Activated CD4-positive, alpha-beta memory T cell treated with anti-CD3 and anti-CD28 coated beads, Interleukin-2, amount 10 ng/mL, durations not matched to agents 7 days and 5 days (primary cell): ENCODE data around the gene NRP1. TPM values are rescaled to one million over a fixed set of nuclear protein-coding genes. Genes with fewer than 3 reads are reported as not detected.

Source experiments
- CTCF ChIA-PET: fragments of 350-600 bp; sonication (Branson Sonifier 250); formaldehyde crosslinking; loops from one replicate; lab custom pipeline; 2021; ENCODE audit warnings: antibody characterized with exemption, inconsistent platforms; lab: Charles Lee
- POLR2A ChIA-PET: fragments of 350-600 bp; sonication (Branson Sonifier 250); formaldehyde crosslinking; loops from one replicate; lab custom pipeline; 2021; ENCODE audit warnings: antibody characterized with exemption; lab: Charles Lee
- DNase-seq: peaks from one replicate; pipeline ENCODE4 v3.0.0-alpha.2; 2020
- H3K27ac Mint-ChIP-seq: one replicate; pipeline ENCODE4 v1.8.0; 2021; ENCODE audit warnings: mild to moderate bottlenecking, mixed read lengths
- H3K27me3 Mint-ChIP-seq: one replicate; pipeline ENCODE4 v1.8.0; 2021; ENCODE audit warnings: mixed read lengths
- H3K36me3 Mint-ChIP-seq: one replicate; pipeline ENCODE4 v1.8.0; 2021; ENCODE audit warnings: low read depth, mixed read lengths
- H3K4me1 Mint-ChIP-seq: one replicate; pipeline ENCODE4 v1.8.0; 2021; ENCODE audit warnings: mixed read lengths
- H3K4me3 Mint-ChIP-seq: one replicate; pipeline ENCODE4 v1.8.0; 2021; ENCODE audit warnings: mild to moderate bottlenecking, mixed read lengths
- H3K9me3 Mint-ChIP-seq: one replicate; pipeline ENCODE4 v1.8.0; 2021; ENCODE audit warnings: mixed read lengths
- total RNA-seq, 2 experiments: library from RNA; stranded (reverse); gene quantifications; one replicate each; pipeline ENCODE4 v1.2.3, GENCODE V29; 2021

Gene NRP1
- total RNA-seq, 2 experiments from 2014 or later = 2.0 to 2.6 TPM

GRCh38 chr10:33274096-33274785, 60.2 kb downstream of the NRP1 start:
- Mint-ChIP-seq H3K9me3 (no peaks in the 10 kb centered on the region), H3K27ac (no peak overlapping the region), H3K36me3 (no peaks in the 10 kb centered on the region), H3K4me1 (no peaks in the 10 kb centered on the region), H3K27me3 (peaks cover 40% of the 10 kb centered on the region), H3K4me3 (no peak overlapping the region)
- CTCF ChIA-PET = interaction anchor here (0.8 kb wide), 1 partner anchor 58 kb away, joined by 3 read pairs; no protein-coding TSS in a partner anchor
- DNase-seq = no peak
- POLR2A ChIA-PET = no interaction called here

GRCh38 chr10:33273295-33274002, 61.0 kb downstream of the NRP1 start:
- POLR2A ChIA-PET = no interaction called here
- CTCF ChIA-PET = no interaction called here
- Mint-ChIP-seq H3K27me3 (peaks cover 42% of the 10 kb centered on the region), H3K36me3 (no peaks in the 10 kb centered on the region), H3K4me3 (no peak overlapping the region), H3K9me3 (no peaks in the 10 kb centered on the region), H3K27ac (no peak overlapping the region), H3K4me1 (no peaks in the 10 kb centered on the region)
- no peak for DNase-seq

- Mint-ChIP-seq H3K36me3 (no peaks in the 10 kb centered on the region), H3K4me3 (no peak overlapping the region), H3K27me3 (peaks cover 41% of the 10 kb centered on the region), H3K27ac (no peak overlapping the region), H3K9me3 (no peaks in the 10 kb centered on the region), H3K4me1 (no peaks in the 10 kb centered on the region)
- CTCF ChIA-PET = interaction anchor here (0.7 kb wide), 1 partner anchor 44 kb away, joined by 3 read pairs; no protein-coding TSS in a partner anchor
- DNase-seq = no peak
- POLR2A ChIA-PET = no interaction called here
These were observed 61.8 kb downstream of the NRP1 start for GRCh38 chr10:33272635-33273034.

GRCh38 chr10:33271969-33272583, 62.4 kb downstream of the NRP1 start:
- CTCF ChIA-PET = interaction anchor here (0.7 kb wide), 1 partner anchor 45 kb away, joined by 3 read pairs; no protein-coding TSS in a partner anchor

GRCh38 chr10:33270971-33271370, 63.5 kb downstream of the NRP1 start:
- no peak overlapping the region for H3K27ac Mint-ChIP-seq
- H3K4me1 Mint-ChIP-seq = peaks cover 4% of the 10 kb centered on the region
- H3K4me3 Mint-ChIP-seq = no peak overlapping the region
- CTCF ChIA-PET = no interaction called here
- H3K27me3 Mint-ChIP-seq = peaks cover 41% of the 10 kb centered on the region
- no peak for DNase-seq
- H3K9me3 Mint-ChIP-seq = peaks cover 4% of the 10 kb centered on the region
- H3K36me3 Mint-ChIP-seq = no peaks in the 10 kb centered on the region
- POLR2A ChIA-PET = no interaction called here

More at GRCh38 chr10:33271969-33272583, 62.4 kb downstream of the NRP1 start:
- Mint-ChIP-seq H3K27me3 (peaks cover 40% of the 10 kb centered on the region), H3K4me1 (peaks cover under 1% of the 10 kb centered on the region), H3K4me3 (no peak overlapping the region), H3K27ac (no peak overlapping the region), H3K36me3 (no peaks in the 10 kb centered on the region), H3K9me3 (peaks cover 2% of the 10 kb centered on the region)
- DNase-seq = no peak
- POLR2A ChIA-PET = no interaction called here

- ChIA-PET CTCF (no interaction called here), POLR2A (no interaction called here)
- peaks cover 4% of the 10 kb centered on the region for H3K36me3 Mint-ChIP-seq
- H3K4me1 Mint-ChIP-seq = peaks cover 25% of the 10 kb centered on the region
- no peak overlapping the region for H3K27ac Mint-ChIP-seq
- no peak for DNase-seq
- H3K4me3 Mint-ChIP-seq = no peak overlapping the region
- H3K27me3 Mint-ChIP-seq = peaks cover 30% of the 10 kb centered on the region
- peaks cover 4% of the 10 kb centered on the region for H3K9me3 Mint-ChIP-seq
These were observed 66.8 kb downstream of the NRP1 start for GRCh38 chr10:33267708-33268107.

GRCh38 chr10:33265621-33266020, 68.8 kb downstream of the NRP1 start:
- peaks cover 4% of the 10 kb centered on the region for H3K9me3 Mint-ChIP-seq
- no peak overlapping the region for H3K4me3 Mint-ChIP-seq
- no peak overlapping the region for H3K27ac Mint-ChIP-seq
- H3K27me3 Mint-ChIP-seq = peaks cover 14% of the 10 kb centered on the region
- ChIA-PET POLR2A (interaction anchor here (1.1 kb wide), 1 partner anchor 10 kb away, joined by 3 read pairs; no protein-coding TSS in a partner anchor), CTCF (no interaction called here)
- peaks cover 25% of the 10 kb centered on the region for H3K4me1 Mint-ChIP-seq
- peaks cover 8% of the 10 kb centered on the region for H3K36me3 Mint-ChIP-seq
- DNase-seq = peak; percentile 39

- DNase-seq = no peak
- ChIA-PET CTCF (interaction anchor here (0.5 kb wide), 1 partner anchor 1865 kb away, joined by 4 read pairs; no protein-coding TSS in a partner anchor), POLR2A (interaction anchor here (0.7 to 1.3 kb wide), 2 partner anchors 10 to 14 kb away, joined by 3 read pairs; no protein-coding TSS in a partner anchor)
- Mint-ChIP-seq H3K4me1 (peaks cover 25% of the 10 kb centered on the region), H3K4me3 (no peak overlapping the region), H3K27ac (no peak overlapping the region), H3K36me3 (peaks cover 8% of the 10 kb centered on the region), H3K27me3 (peaks cover 14% of the 10 kb centered on the region), H3K9me3 (peaks cover 4% of the 10 kb centered on the region)
These were observed 71.0 kb downstream of the NRP1 start for GRCh38 chr10:33263453-33263852.

GRCh38 chr10:33262871-33263270, 71.6 kb downstream of the NRP1 start:
- Mint-ChIP-seq H3K4me1 (peaks cover 25% of the 10 kb centered on the region), H3K27ac (no peak overlapping the region), H3K9me3 (peaks cover 4% of the 10 kb centered on the region), H3K27me3 (peaks cover 13% of the 10 kb centered on the region), H3K36me3 (peaks cover 8% of the 10 kb centered on the region), H3K4me3 (no peak overlapping the region)
- ChIA-PET CTCF (interaction anchor here (0.5 kb wide), 1 partner anchor 1865 kb away, joined by 4 read pairs; no protein-coding TSS in a partner anchor), POLR2A (no interaction called here)
- DNase-seq = no peak

- ChIA-PET POLR2A (interaction anchor here (1.1 kb wide), 2 partner anchors 11 to 14 kb away, joined by 3 read pairs; no protein-coding TSS in a partner anchor), CTCF (interaction anchor here (0.6 kb wide), 1 partner anchor 1398 kb away, joined by 3 read pairs; no protein-coding TSS in a partner anchor)
- peaks cover 8% of the 10 kb centered on the region for H3K36me3 Mint-ChIP-seq
- H3K4me3 Mint-ChIP-seq = no peak overlapping the region
- DNase-seq = no peak
- H3K4me1 Mint-ChIP-seq = peaks cover 20% of the 10 kb centered on the region
- no peak overlapping the region for H3K27ac Mint-ChIP-seq
- H3K9me3 Mint-ChIP-seq = no peaks in the 10 kb centered on the region
- peaks cover 23% of the 10 kb centered on the region for H3K27me3 Mint-ChIP-seq
These were observed 73.9 kb downstream of the NRP1 start for GRCh38 chr10:33260403-33261149.

- Mint-ChIP-seq H3K9me3 (no peaks in the 10 kb centered on the region), H3K27me3 (peaks cover 25% of the 10 kb centered on the region), H3K27ac (no peak overlapping the region), H3K4me3 (no peak overlapping the region), H3K36me3 (peaks cover 8% of the 10 kb centered on the region), H3K4me1 (peaks cover 5% of the 10 kb centered on the region)
- DNase-seq = no peak
- ChIA-PET POLR2A (no interaction called here), CTCF (no interaction called here)
These were observed 75.5 kb downstream of the NRP1 start for GRCh38 chr10:33258967-33259366.

GRCh38 chr10:33257439-33258080, 76.9 kb downstream of the NRP1 start:
- POLR2A ChIA-PET = no interaction called here
- DNase-seq = no peak
- no peak overlapping the region for H3K4me3 Mint-ChIP-seq
- peaks cover 11% of the 10 kb centered on the region for H3K4me1 Mint-ChIP-seq
- H3K27ac Mint-ChIP-seq = no peak overlapping the region
- H3K9me3 Mint-ChIP-seq = no peaks in the 10 kb centered on the region
- peaks cover 7% of the 10 kb centered on the region for H3K36me3 Mint-ChIP-seq
- H3K27me3 Mint-ChIP-seq = peaks cover 30% of the 10 kb centered on the region
- CTCF ChIA-PET = no interaction called here
